HepG2 (cell line): ENCODE data around the gene HMBS. TPM values are rescaled to one million over a fixed set of nuclear protein-coding genes. Genes with fewer than 3 reads are reported as not detected.

ENCODE experiments used
- CBFB ChIP-seq: sonication (generic); formaldehyde crosslinking; IDR thresholded peaks from 2 replicates; pipeline ENCODE4 v1.4.0; 2020; ENCODE audit warnings: missing genetic modification reagents
- GLI4 ChIP-seq: sonication (generic); formaldehyde crosslinking; IDR thresholded peaks from 2 replicates; pipeline ENCODE4 v1.5.1; 2020; ENCODE audit warnings: missing genetic modification reagents, mild to moderate bottlenecking, moderate library complexity, borderline replicate concordance
- HMG20A ChIP-seq: IDR thresholded peaks from 2 replicates; pipeline ENCODE4 v1.6.1; 2016; ENCODE audit warnings: borderline replicate concordance
- KMT2B ChIP-seq: IDR thresholded peaks from 2 replicates; pipeline ENCODE4 v1.6.1; 2016; ENCODE audit warnings: missing genetic modification reagents, missing compliant biosample characterization
- MTERF4 ChIP-seq: sonication (generic); formaldehyde crosslinking; IDR thresholded peaks from 2 replicates; pipeline ENCODE4 v1.8.0; 2023; ENCODE audit warnings: mild to moderate bottlenecking, missing genetic modification reagents
- NFRKB ChIP-seq: fragments of 450-650 bp; IDR thresholded peaks from 2 replicates; pipeline ENCODE4 v1.6.1; 2017
- POGK ChIP-seq: sonication (generic); formaldehyde crosslinking; conservative IDR thresholded peaks from 2 replicates; pipeline ENCODE4 v1.8.0; 2022; ENCODE audit warnings: mild to moderate bottlenecking, moderate library complexity, missing genetic modification reagents
- ZNF318 ChIP-seq: sonication (generic); formaldehyde crosslinking; IDR thresholded peaks from 2 replicates; pipeline ENCODE4 v1.4.0; 2020; ENCODE audit warnings: mild to moderate bottlenecking, missing genetic modification reagents
- ZNF333 ChIP-seq: sonication (generic); formaldehyde crosslinking; IDR thresholded peaks from 2 replicates; pipeline ENCODE4 v1.4.0; 2020; ENCODE audit warnings: mild to moderate bottlenecking, missing genetic modification reagents, borderline replicate concordance
- ZNF407 ChIP-seq: sonication (generic); formaldehyde crosslinking; IDR thresholded peaks from one replicate; pipeline ENCODE4 v1.5.1; 2020; ENCODE audit warnings: mild to moderate bottlenecking, missing genetic modification reagents; ENCODE audit errors: not compliant biosample characterization
- ZNF777 ChIP-seq: sonication (generic); formaldehyde crosslinking; IDR thresholded peaks from 2 replicates; pipeline ENCODE4 v1.4.0; 2020; ENCODE audit warnings: missing genetic modification reagents
- polyA plus RNA-seq, 8 experiments: library from polyadenylated mRNA; depleted of rRNA in 3 of 8; stranded (reverse) in 7 of 8; unstranded in 1 of 8; fragments of >200 nt; fragmentation: Illumina TruSeq in 4 of 8; extraction: Trizol in 4 of 8; gene quantifications; 2 replicates each; pipeline versions ENCODE4 v1.2.1 to v1.2.3, GENCODE V29; 2011 to 2016; ENCODE audit warnings: low read depth in 4 of 8, missing spikeins in 1 of 8, mixed read lengths in 1 of 8; ENCODE audit not compliant: insufficient read depth in 1 of 8
- total RNA-seq, 5 experiments: library from RNA; depleted of rRNA; stranded (reverse); fragments of >200 nt; fragmentation: Illumina TruSeq; extraction: Trizol; gene quantifications; 2 replicates each; pipeline ENCODE4 v1.2.3, GENCODE V29; 2016; ENCODE audit warnings: low read depth in 1 of 5

The HMBS gene
- total and polyA plus RNA-seq, 2 of the 13 experiments (the other 11 are each of a cell fraction or from before 2014, with no cell fraction given): 9.4 to 46.9 TPM

GRCh38 chr11:119047205-119047604 lies 37.5 kb upstream of the HMBS start (continued):
- TF ChIP-seq ZNF318: no peak
- no peak for TF ChIP-seq MTERF4 (CRISPR knock-in tag)
- TF ChIP-seq ZNF777: no peak
- no peak for TF ChIP-seq KMT2B
- no peak for TF ChIP-seq ZNF333 (CRISPR knock-in tag)
- TF ChIP-seq POGK (CRISPR knock-in tag): no peak
- no peak for TF ChIP-seq GLI4 (CRISPR knock-in tag)
- no peak for TF ChIP-seq NFRKB
- no peak for TF ChIP-seq ZNF407 (CRISPR knock-in tag)
- no peak for TF ChIP-seq CBFB (CRISPR knock-in tag)
- no peak for TF ChIP-seq HMG20A (CRISPR knock-in tag)
